Fibroblast of mammary gland (primary cell): ENCODE measurements around the gene MBD3.

Experiments used
- DNase-seq: peaks from one replicate; pipeline ENCODE4 v3.0.0-alpha.2; 2010; ENCODE audit warnings: low read depth
- H3K4me3 ChIP-seq: 2 replicates; pipeline ENCODE4 v1.5.1; 2011; ENCODE audit warnings: low read depth, mild to moderate bottlenecking, low read length, moderate library complexity; ENCODE audit not compliant: control insufficient read depth
- CTCF ChIP-seq: conservative IDR thresholded peaks from 2 replicates; pipeline ENCODE4 v1.5.1; 2011; ENCODE audit warnings: low read depth, low read length, inconsistent platforms; ENCODE audit not compliant: control insufficient read depth, insufficient read depth

MBD3 gene

GRCh38 chr19:1590641-1591397, 1.8 kb downstream of the MBD3 start:
- peak; percentile 37 for TF ChIP-seq CTCF
- peak; percentile 31 for DNase-seq
- peak overlapping the region; percentile 76 for H3K4me3 ChIP-seq

GRCh38 chr19:1587872-1588271, 4.8 kb downstream of the MBD3 start:
- DNase-seq, result no peak
- H3K4me3 ChIP-seq, result no peak overlapping the region
- TF ChIP-seq CTCF, result no peak

GRCh38 chr19:1585243-1585580, 7.5 kb downstream of the MBD3 start:
- no peak overlapping the region for H3K4me3 ChIP-seq
- no peak for TF ChIP-seq CTCF
- DNase-seq, result no peak

- TF ChIP-seq CTCF, result no peak
These were observed 8.0 kb downstream of the MBD3 start for GRCh38 chr19:1584500-1585242.

GRCh38 chr19:1582201-1582600, 10.5 kb downstream of the MBD3 start:
- no peak for DNase-seq
- no peak for TF ChIP-seq CTCF
- no peak overlapping the region for H3K4me3 ChIP-seq

More at GRCh38 chr19:1584500-1585242, 8.0 kb downstream of the MBD3 start:
- no peak overlapping the region for H3K4me3 ChIP-seq
- no peak for DNase-seq

GRCh38 chr19:1580957-1581356, 11.7 kb downstream of the MBD3 start:
- DNase-seq, result no peak
- H3K4me3 ChIP-seq, result no peak overlapping the region
- no peak for TF ChIP-seq CTCF

GRCh38 chr19:1580382-1580781, 12.3 kb downstream of the MBD3 start:
- no peak for DNase-seq
- no peak for TF ChIP-seq CTCF
- H3K4me3 ChIP-seq, result no peak overlapping the region
